AG10803 (cell line): Measurements from ENCODE around the gene SLC16A12.
"Not testable (repeated sequence)": the region's sequence is repeated elsewhere in the genome, so short reads cannot be mapped to it uniquely, and the experiment has no call there.

Source experiments
- DNase-seq: peaks from one replicate; pipeline ENCODE4 v3.0.0; 2010; ENCODE audit warnings: low read depth
- H3K4me3 ChIP-seq: 2 replicates; pipeline ENCODE4 v1.5.1; 2011; ENCODE audit warnings: mild to moderate bottlenecking, low read length, control low read depth
- CTCF ChIP-seq: conservative IDR thresholded peaks from 2 replicates; pipeline ENCODE4 v1.5.1; 2011; ENCODE audit warnings: mild to moderate bottlenecking, low read length, control low read depth, inconsistent platforms

SLC16A12 gene

GRCh38 chr10:89549510-89549909 is 14.1 kb upstream of the SLC16A12 start:
- TF ChIP-seq CTCF = no peak

GRCh38 chr10:89548673-89549072 is 13.3 kb upstream of the SLC16A12 start:
- no peak overlapping the region for H3K4me3 ChIP-seq
- no peak for DNase-seq
- no peak for TF ChIP-seq CTCF

More at GRCh38 chr10:89549510-89549909, 14.1 kb upstream of the SLC16A12 start:
- H3K4me3 ChIP-seq = no peak overlapping the region
- DNase-seq = no peak

- no peak overlapping the region for H3K4me3 ChIP-seq
- DNase-seq = no peak
- no peak for TF ChIP-seq CTCF
These were observed 12.6 kb upstream of the SLC16A12 start for GRCh38 chr10:89547853-89548513.

- DNase-seq, H3K4me3 ChIP-seq: not testable (repeated sequence)
These were observed 11.3 kb upstream of the SLC16A12 start for GRCh38 chr10:89546651-89547050.

- no peak for TF ChIP-seq CTCF
- no peak for DNase-seq
- no peak overlapping the region for H3K4me3 ChIP-seq
These were observed 8.4 kb upstream of the SLC16A12 start for GRCh38 chr10:89543841-89544240.

GRCh38 chr10:89540420-89540949 is 5.1 kb upstream of the SLC16A12 start:
- DNase-seq = peak; percentile 10
- H3K4me3 ChIP-seq = no peak overlapping the region
- TF ChIP-seq CTCF = no peak

- no peak for DNase-seq
- no peak for TF ChIP-seq CTCF
- no peak overlapping the region for H3K4me3 ChIP-seq
These were observed 2.0 kb upstream of the SLC16A12 start for GRCh38 chr10:89537364-89537763.
